Stimulated activated memory B cell treated with anti-CD40 and anti-IgM and Interleukin-4, amounts not matched to agents 10 μg/mL and 1 μg/mL and 100 μg/mL, for 72 hours (primary cell): ENCODE data around the gene PQBP1.

Source experiments
- ATAC-seq: fragments of 150-1000 bp; cut with Tn5 transposase; 2 replicates; pipeline ENCODE4 v1.10.0; 2021
- H3K27ac Mint-ChIP-seq: one replicate; pipeline ENCODE4 v1.8.0; 2022; ENCODE audit warnings: mild to moderate bottlenecking, mixed read lengths
- H3K27me3 Mint-ChIP-seq: one replicate; pipeline ENCODE4 v1.8.0; 2022; ENCODE audit warnings: mixed read lengths
- H3K36me3 Mint-ChIP-seq: one replicate; pipeline ENCODE4 v1.8.0; 2022; ENCODE audit warnings: mixed read lengths
- H3K4me1 Mint-ChIP-seq: one replicate; pipeline ENCODE4 v1.8.0; 2022; ENCODE audit warnings: mixed read lengths
- H3K4me3 Mint-ChIP-seq: one replicate; pipeline ENCODE4 v1.8.0; 2022; ENCODE audit warnings: mild to moderate bottlenecking, moderate library complexity, mixed read lengths
- H3K9me3 Mint-ChIP-seq: one replicate; pipeline ENCODE4 v1.8.0; 2022; ENCODE audit warnings: mixed read lengths

PQBP1 gene

GRCh38 chrX:48927736-48928382, 30.1 kb downstream of the PQBP1 start:
- no peak for ATAC-seq
- Mint-ChIP-seq H3K4me1 (peaks cover 19% of the 10 kb centered on the region), H3K27ac (no peak overlapping the region), H3K4me3 (no peak overlapping the region), H3K27me3 (no peaks in the 10 kb centered on the region), H3K36me3 (peaks cover 22% of the 10 kb centered on the region), H3K9me3 (no peaks in the 10 kb centered on the region)

GRCh38 chrX:48933757-48934156, 36.0 kb downstream of the PQBP1 start:
- Mint-ChIP-seq H3K4me1 (peaks cover 57% of the 10 kb centered on the region), H3K27me3 (no peaks in the 10 kb centered on the region), H3K9me3 (no peaks in the 10 kb centered on the region), H3K27ac (peak overlapping the region; percentile 80), H3K36me3 (peaks cover 32% of the 10 kb centered on the region), H3K4me3 (peak overlapping the region; percentile 26)
- no peak for ATAC-seq

- Mint-ChIP-seq H3K9me3 (no peaks in the 10 kb centered on the region), H3K27me3 (no peaks in the 10 kb centered on the region), H3K27ac (peak overlapping the region; percentile 80), H3K36me3 (peaks cover 32% of the 10 kb centered on the region), H3K4me1 (peaks cover 67% of the 10 kb centered on the region), H3K4me3 (peak overlapping the region; percentile 48)
- ATAC-seq, result no peak
Measured at GRCh38 chrX:48934581-48935300, 37.0 kb downstream of the PQBP1 start.

GRCh38 chrX:48935301-48935670, 37.6 kb downstream of the PQBP1 start:
- Mint-ChIP-seq H3K27me3 (no peaks in the 10 kb centered on the region), H3K9me3 (no peaks in the 10 kb centered on the region), H3K36me3 (peaks cover 28% of the 10 kb centered on the region), H3K27ac (peak overlapping the region; percentile 80), H3K4me3 (peak overlapping the region; percentile 48), H3K4me1 (peaks cover 72% of the 10 kb centered on the region)
- ATAC-seq, result no peak

- peak; percentile 1 for ATAC-seq
- H3K27me3 Mint-ChIP-seq, result no peaks in the 10 kb centered on the region
- peak overlapping the region; percentile 91 for H3K27ac Mint-ChIP-seq
- peaks cover 27% of the 10 kb centered on the region for H3K36me3 Mint-ChIP-seq
- peak overlapping the region; percentile 80 for H3K4me3 Mint-ChIP-seq
- peaks cover 80% of the 10 kb centered on the region for H3K4me1 Mint-ChIP-seq
- no peaks in the 10 kb centered on the region for H3K9me3 Mint-ChIP-seq
Measured at GRCh38 chrX:48936429-48937053, 38.8 kb downstream of the PQBP1 start.

GRCh38 chrX:48937054-48937907, 39.6 kb downstream of the PQBP1 start:
- peak overlapping the region; percentile 91 for H3K27ac Mint-ChIP-seq
- H3K4me1 Mint-ChIP-seq, result peaks cover 88% of the 10 kb centered on the region
- peak; percentile 88 for ATAC-seq
- H3K9me3 Mint-ChIP-seq, result no peaks in the 10 kb centered on the region
- H3K27me3 Mint-ChIP-seq, result no peaks in the 10 kb centered on the region
- H3K4me3 Mint-ChIP-seq, result peak overlapping the region; percentile 80
- peaks cover 34% of the 10 kb centered on the region for H3K36me3 Mint-ChIP-seq

- Mint-ChIP-seq H3K36me3 (peaks cover 36% of the 10 kb centered on the region), H3K27me3 (no peaks in the 10 kb centered on the region), H3K9me3 (no peaks in the 10 kb centered on the region), H3K4me1 (peaks cover 94% of the 10 kb centered on the region), H3K27ac (peak overlapping the region; percentile 91), H3K4me3 (peak overlapping the region; percentile 62)
- ATAC-seq, result peak; percentile 70
Measured at GRCh38 chrX:48938721-48939425, 41.1 kb downstream of the PQBP1 start.

- H3K9me3 Mint-ChIP-seq, result no peaks in the 10 kb centered on the region
- peak; percentile 29 for ATAC-seq
Measured at GRCh38 chrX:48939524-48940228, 41.9 kb downstream of the PQBP1 start.

GRCh38 chrX:48940404-48940955, 42.8 kb downstream of the PQBP1 start:
- H3K4me1 Mint-ChIP-seq, result peaks cover 85% of the 10 kb centered on the region
- no peak overlapping the region for H3K4me3 Mint-ChIP-seq
- H3K9me3 Mint-ChIP-seq, result no peaks in the 10 kb centered on the region
- peak overlapping the region; percentile 91 for H3K27ac Mint-ChIP-seq
- no peak for ATAC-seq
- no peaks in the 10 kb centered on the region for H3K27me3 Mint-ChIP-seq
- H3K36me3 Mint-ChIP-seq, result peaks cover 20% of the 10 kb centered on the region

More at GRCh38 chrX:48939524-48940228, 41.9 kb downstream of the PQBP1 start:
- Mint-ChIP-seq H3K4me3 (peak overlapping the region; percentile 62), H3K27me3 (no peaks in the 10 kb centered on the region), H3K36me3 (peaks cover 28% of the 10 kb centered on the region), H3K27ac (peak overlapping the region; percentile 91), H3K4me1 (peaks cover 92% of the 10 kb centered on the region)

- no peaks in the 10 kb centered on the region for H3K27me3 Mint-ChIP-seq
- H3K9me3 Mint-ChIP-seq, result no peaks in the 10 kb centered on the region
- peaks cover 20% of the 10 kb centered on the region for H3K36me3 Mint-ChIP-seq
- ATAC-seq, result no peak
- H3K4me3 Mint-ChIP-seq, result no peak overlapping the region
- H3K4me1 Mint-ChIP-seq, result peaks cover 77% of the 10 kb centered on the region
- H3K27ac Mint-ChIP-seq, result peak overlapping the region; percentile 86
Measured at GRCh38 chrX:48942895-48943294, 45.2 kb downstream of the PQBP1 start.

- Mint-ChIP-seq H3K27ac (no peak overlapping the region), H3K4me3 (no peak overlapping the region), H3K27me3 (no peaks in the 10 kb centered on the region), H3K4me1 (peaks cover 49% of the 10 kb centered on the region), H3K9me3 (no peaks in the 10 kb centered on the region), H3K36me3 (peaks cover 20% of the 10 kb centered on the region)
- no peak for ATAC-seq
Measured at GRCh38 chrX:48945517-48946348, 48.0 kb downstream of the PQBP1 start.

GRCh38 chrX:48948589-48948988, 50.9 kb downstream of the PQBP1 start:
- ATAC-seq, result no peak
- Mint-ChIP-seq H3K9me3 (no peaks in the 10 kb centered on the region), H3K27me3 (no peaks in the 10 kb centered on the region), H3K4me3 (no peak overlapping the region), H3K4me1 (peaks cover 42% of the 10 kb centered on the region), H3K36me3 (peaks cover 2% of the 10 kb centered on the region), H3K27ac (peak overlapping the region; percentile 46)
